Caco-2 (cell line): ENCODE data around the gene WWOX. TPM values are rescaled to one million over a fixed set of nuclear protein-coding genes. Genes with fewer than 3 reads are reported as not detected.

Experiments used
- BruUV-seq: library from RNA; stranded (reverse); fragments of 400-500 nt; replicated peaks from 2 replicates; lab custom pipeline; 2021; lab: Mats Ljungman, UMichigan
- CTCF ChIA-PET: fragments of 300-600 bp; sonication (Branson Sonifier 250); formaldehyde crosslinking; loops from one replicate; lab custom pipeline; 2022; ENCODE audit warnings: antibody characterized with exemption; lab: Charles Lee
- POLR2A ChIA-PET: fragments of 300-600 bp; sonication (Branson Sonifier 250); formaldehyde crosslinking; loops from one replicate; lab custom pipeline; 2022; ENCODE audit warnings: antibody characterized with exemption; lab: Charles Lee
- DNase-seq, 2 experiments: peaks; one replicate each; pipeline versions ENCODE4 v3.0.0 to v3.0.0-alpha.2; 2020 to 2022
- H3K27me3 ChIP-seq: replicated peaks from 2 replicates; pipeline ENCODE4 v1.6.0; 2011; ENCODE audit warnings: low read length; ENCODE audit not compliant: control insufficient read depth, insufficient read depth
- H3K36me3 ChIP-seq: 2 replicates; pipeline ENCODE4 v1.5.1; 2011; ENCODE audit warnings: low read length; ENCODE audit not compliant: control insufficient read depth, insufficient read depth
- H3K4me1 ChIP-seq: fragments of 250-450 bp; sonication (Bioruptor Pico); 2 replicates; pipeline ENCODE4 v1.5.1; 2020; ENCODE audit warnings: mild to moderate bottlenecking
- H3K4me3 ChIP-seq: 2 replicates; pipeline ENCODE4 v1.5.1; 2011; ENCODE audit warnings: low read depth, mild to moderate bottlenecking, control low read depth, low read length
- H3K9me3 ChIP-seq: fragments of 250-450 bp; sonication (Bioruptor Pico); 2 replicates; pipeline ENCODE4 v1.5.1; 2020; ENCODE audit warnings: mild to moderate bottlenecking, moderate library complexity
- H3K27ac Mint-ChIP-seq: one replicate; pipeline ENCODE4 v1.8.0; 2022; ENCODE audit warnings: mixed read lengths; ENCODE audit not compliant: unreplicated experiment
- H3K27me3 Mint-ChIP-seq: one replicate; pipeline ENCODE4 v1.8.0; 2022; ENCODE audit warnings: mixed read lengths; ENCODE audit not compliant: insufficient read depth, unreplicated experiment
- H3K36me3 Mint-ChIP-seq: one replicate; pipeline ENCODE4 v1.8.0; 2022; ENCODE audit warnings: mild to moderate bottlenecking, mixed read lengths; ENCODE audit not compliant: insufficient read depth, unreplicated experiment
- H3K4me1 Mint-ChIP-seq: one replicate; pipeline ENCODE4 v1.8.0; 2022; ENCODE audit warnings: low read depth, mixed read lengths; ENCODE audit not compliant: unreplicated experiment
- H3K4me3 Mint-ChIP-seq: one replicate; pipeline ENCODE4 v1.8.0; 2022; ENCODE audit warnings: mild to moderate bottlenecking, moderate library complexity, mixed read lengths; ENCODE audit not compliant: unreplicated experiment
- H3K9me3 Mint-ChIP-seq: one replicate; pipeline ENCODE4 v1.8.0; 2022; ENCODE audit warnings: mixed read lengths; ENCODE audit not compliant: unreplicated experiment
- intact Hi-C: fragments of 100-400 bp; cut with micrococcal nuclease; formaldehyde crosslinking; loops from one replicate; pipeline ENCODE4 v1.10.0; 2022; ENCODE audit not compliant: unreplicated experiment
- total RNA-seq: library from RNA; stranded (reverse); gene quantifications from 2 replicates; pipeline ENCODE4 v1.2.3, GENCODE V29; 2022
- TF ChIP-seq, protein P1 (sequence below), 2 experiments: fragments of 200-600 bp in 1 of 2; IDR thresholded peaks; 1 replicate in 1 of 2; 2 replicates in 1 of 2; pipeline versions ENCODE4 v1.5.1 to v1.8.0; 2011 to 2022; ENCODE audit warnings: antibody characterized with exemption in 1 of 2, control low read depth in 1 of 2, inconsistent platforms in 1 of 2, low read depth in 1 of 2, low read length in 1 of 2, mild to moderate bottlenecking in 1 of 2, moderate library complexity in 1 of 2; ENCODE audit not compliant: insufficient read depth in 1 of 2, severe bottlenecking in 1 of 2, unreplicated experiment in 1 of 2

WWOX gene
- total RNA-seq, 1 experiment from 2014 or later: 45.0 TPM

DNA sequence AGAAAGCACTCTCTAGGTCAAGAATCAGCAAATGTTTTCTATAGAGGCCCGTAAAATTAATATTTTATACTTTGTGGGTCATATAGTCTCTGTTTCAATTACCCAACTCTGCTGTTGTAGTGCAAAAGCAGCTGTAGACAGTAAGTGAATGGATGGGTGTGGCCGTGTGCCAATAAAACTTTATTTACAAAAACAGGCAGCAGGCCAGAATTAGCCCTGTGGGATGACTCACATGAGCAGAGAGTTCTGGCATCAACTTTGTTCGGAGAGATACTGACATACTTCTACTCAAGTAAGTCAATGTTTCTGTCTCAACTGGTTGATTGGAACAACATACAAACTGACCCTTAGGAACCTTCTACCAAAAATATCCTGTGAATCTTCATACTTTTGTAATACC is 884.9 kb downstream of the WWOX start:
- Histone ChIP-seq H3K27me3 (no peaks in the 10 kb centered on the region), H3K4me3 (no peak overlapping the region), H3K9me3 (no peaks in the 10 kb centered on the region), H3K36me3 (no peaks in the 10 kb centered on the region), H3K4me1 (no peaks in the 10 kb centered on the region)
- ChIA-PET CTCF (no interaction called here), POLR2A (no interaction called here)
- intact Hi-C loops: no loop called here
- H3K36me3 Mint-ChIP-seq: no peaks in the 10 kb centered on the region
- H3K4me3 Mint-ChIP-seq: no peak overlapping the region
- no TSS peak for BruUV-seq
- H3K9me3 Mint-ChIP-seq: no peaks in the 10 kb centered on the region
- DNase-seq: no peak
- no peak overlapping the region for H3K27ac Mint-ChIP-seq
- peaks cover 6% of the 10 kb centered on the region for H3K4me1 Mint-ChIP-seq
- TF ChIP-seq, protein P1, sequence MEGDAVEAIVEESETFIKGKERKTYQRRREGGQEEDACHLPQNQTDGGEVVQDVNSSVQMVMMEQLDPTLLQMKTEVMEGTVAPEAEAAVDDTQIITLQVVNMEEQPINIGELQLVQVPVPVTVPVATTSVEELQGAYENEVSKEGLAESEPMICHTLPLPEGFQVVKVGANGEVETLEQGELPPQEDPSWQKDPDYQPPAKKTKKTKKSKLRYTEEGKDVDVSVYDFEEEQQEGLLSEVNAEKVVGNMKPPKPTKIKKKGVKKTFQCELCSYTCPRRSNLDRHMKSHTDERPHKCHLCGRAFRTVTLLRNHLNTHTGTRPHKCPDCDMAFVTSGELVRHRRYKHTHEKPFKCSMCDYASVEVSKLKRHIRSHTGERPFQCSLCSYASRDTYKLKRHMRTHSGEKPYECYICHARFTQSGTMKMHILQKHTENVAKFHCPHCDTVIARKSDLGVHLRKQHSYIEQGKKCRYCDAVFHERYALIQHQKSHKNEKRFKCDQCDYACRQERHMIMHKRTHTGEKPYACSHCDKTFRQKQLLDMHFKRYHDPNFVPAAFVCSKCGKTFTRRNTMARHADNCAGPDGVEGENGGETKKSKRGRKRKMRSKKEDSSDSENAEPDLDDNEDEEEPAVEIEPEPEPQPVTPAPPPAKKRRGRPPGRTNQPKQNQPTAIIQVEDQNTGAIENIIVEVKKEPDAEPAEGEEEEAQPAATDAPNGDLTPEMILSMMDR (IDR thresholded peaks at IDR 0.05; ENCODE audit: insufficient read depth in 1 of 2, low read depth in 1 of 2, low read length in 1 of 2, severe bottlenecking in 1 of 2, unreplicated experiment in 1 of 2): no peak
- no peaks in the 10 kb centered on the region for H3K27me3 Mint-ChIP-seq

DNA sequence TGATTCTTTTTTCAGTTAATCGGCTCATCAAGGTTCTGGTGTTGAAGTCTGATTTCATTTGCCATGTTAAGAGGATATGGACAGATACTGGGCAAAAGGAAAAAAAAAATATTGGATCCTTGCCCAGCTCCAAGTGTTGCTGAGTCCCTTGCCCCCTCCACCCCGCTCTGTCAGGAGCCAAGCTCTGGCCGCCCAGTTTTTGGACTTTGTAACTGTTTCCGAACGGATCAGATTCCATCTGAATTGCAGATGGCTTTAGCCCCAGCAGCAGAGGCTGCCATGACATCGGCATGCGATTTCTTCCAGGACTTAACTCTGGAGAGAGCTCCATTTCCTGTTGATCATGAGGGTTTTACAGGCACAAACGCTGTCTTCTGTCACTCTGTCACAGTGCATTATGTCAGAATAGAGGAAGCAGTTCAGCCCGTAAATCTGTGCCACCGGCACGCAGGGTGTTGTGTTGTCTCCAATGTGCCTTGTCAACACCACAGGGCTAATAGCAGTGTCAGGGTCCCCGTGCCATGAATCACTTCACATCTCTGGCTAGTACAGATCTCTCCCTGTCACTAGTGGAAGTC is 885.5 kb downstream of the WWOX start:
- H3K4me3 Mint-ChIP-seq: no peak overlapping the region
- no TSS peak for BruUV-seq
- H3K9me3 Mint-ChIP-seq: no peaks in the 10 kb centered on the region
- Histone ChIP-seq H3K9me3 (no peaks in the 10 kb centered on the region), H3K4me3 (no peak overlapping the region), H3K4me1 (no peaks in the 10 kb centered on the region), H3K27me3 (no peaks in the 10 kb centered on the region), H3K36me3 (no peaks in the 10 kb centered on the region)
- H3K4me1 Mint-ChIP-seq: peaks cover 6% of the 10 kb centered on the region
- H3K27ac Mint-ChIP-seq: no peak overlapping the region
- CTCF ChIA-PET: no interaction called here
- no peaks in the 10 kb centered on the region for H3K36me3 Mint-ChIP-seq
- intact Hi-C loops: no loop called here
- POLR2A ChIA-PET: no interaction called here
- H3K27me3 Mint-ChIP-seq: peaks cover 4% of the 10 kb centered on the region
- TF ChIP-seq, protein P1 (IDR thresholded peaks at IDR 0.05; ENCODE audit: insufficient read depth in 1 of 2, low read depth in 1 of 2, low read length in 1 of 2, severe bottlenecking in 1 of 2, unreplicated experiment in 1 of 2): no peak
- DNase-seq: no peak

DNA sequence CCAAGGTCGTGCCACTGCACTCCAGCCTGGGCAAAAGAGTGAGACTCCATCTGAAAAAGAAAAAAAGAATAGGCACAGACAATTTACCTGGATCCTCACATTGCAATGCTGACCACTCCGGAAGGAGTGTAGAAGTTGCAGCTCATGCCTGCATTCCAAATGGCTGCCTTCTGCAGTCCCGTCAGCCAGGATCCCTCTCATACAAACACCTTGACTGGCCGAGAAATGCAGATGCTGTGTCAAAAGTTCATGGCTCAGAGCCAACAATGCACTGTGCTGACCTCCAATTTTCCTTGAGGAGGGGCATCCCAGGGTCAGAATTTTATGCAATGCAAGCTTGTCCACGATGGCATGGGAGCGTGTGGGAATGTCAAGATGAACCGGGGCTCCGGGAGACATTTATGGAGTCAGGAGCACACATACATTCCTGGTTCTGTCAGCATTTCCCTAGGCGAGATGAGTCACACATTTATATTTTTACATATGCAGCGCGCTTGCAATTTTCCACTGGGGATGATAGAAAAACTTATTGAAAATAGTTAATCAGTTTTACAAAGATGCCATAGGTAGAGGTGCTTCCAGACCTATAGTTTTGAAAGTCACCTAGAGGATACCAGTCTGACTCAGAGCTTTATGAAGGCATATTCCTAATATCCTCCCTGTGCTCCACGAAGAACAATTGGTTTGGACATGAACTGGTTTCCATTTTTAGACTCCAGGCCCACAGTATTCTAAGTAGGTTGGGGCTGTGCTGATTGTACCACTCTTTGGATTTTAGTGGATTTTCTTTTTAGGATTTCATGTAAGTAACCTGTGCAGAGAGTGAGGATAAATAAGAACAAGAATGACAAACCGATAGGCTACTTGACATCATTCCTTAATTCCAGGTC is 886.5 kb downstream of the WWOX start:
- no peak for DNase-seq
- ChIA-PET POLR2A (no interaction called here), CTCF (no interaction called here)
- Mint-ChIP-seq H3K4me3 (no peak overlapping the region), H3K27me3 (peaks cover 4% of the 10 kb centered on the region), H3K4me1 (peaks cover 6% of the 10 kb centered on the region), H3K27ac (no peak overlapping the region), H3K9me3 (no peaks in the 10 kb centered on the region), H3K36me3 (no peaks in the 10 kb centered on the region)
- intact Hi-C loops: no loop called here
- no peaks in the 10 kb centered on the region for H3K4me1 ChIP-seq
- no TSS peak for BruUV-seq
- TF ChIP-seq, protein P1 (IDR thresholded peaks at IDR 0.05; ENCODE audit: insufficient read depth in 1 of 2, low read depth in 1 of 2, low read length in 1 of 2, severe bottlenecking in 1 of 2, unreplicated experiment in 1 of 2): no peak
- no peaks in the 10 kb centered on the region for H3K27me3 ChIP-seq
- H3K36me3 ChIP-seq: no peaks in the 10 kb centered on the region
- H3K4me3 ChIP-seq: no peak overlapping the region
- no peaks in the 10 kb centered on the region for H3K9me3 ChIP-seq
